ENCODE data around the gene PRR33.
"Not testable (repeated sequence)": the region's sequence is repeated elsewhere in the genome, so short reads cannot be mapped to it uniquely, and the experiment has no call there.

Gene PRR33

GRCh38 chr11:1891831-1892115 is at the start of gene PRR33:
Gene PRR33 (minus strand): TSS chr11:1891895. CDS start chr11:1890584, 1,311 bp downstream.
- no peak within 1 kb of the TSS for H3K4me3 ChIP-seq (ENCODE audit: control insufficient read depth, low read depth, low read length)
- no peak for DNase-seq (ENCODE audit: low read depth)
- TF ChIP-seq CTCF (IDR thresholded peaks at IDR 0.05; ENCODE audit: control insufficient read depth, insufficient read depth, low read depth, low read length, missing control alignments), result no peak

GRCh38 chr11:1939788-1940187 is 48.1 kb upstream of the PRR33 start:
- not testable (repeated sequence) for H3K4me3 ChIP-seq (ENCODE audit: control insufficient read depth, low read depth, low read length); DNase-seq (ENCODE audit: low read depth)

- no peak for TF ChIP-seq CTCF (IDR thresholded peaks at IDR 0.05; ENCODE audit: control insufficient read depth, insufficient read depth, low read depth, low read length, missing control alignments)
- DNase-seq (ENCODE audit: low read depth), result no peak
- no peak overlapping the region for H3K4me3 ChIP-seq (ENCODE audit: control insufficient read depth, low read depth, low read length)
Measured at GRCh38 chr11:1939006-1939625, 47.4 kb upstream of the PRR33 start.

- DNase-seq (ENCODE audit: low read depth), result no peak
- no peak overlapping the region for H3K4me3 ChIP-seq (ENCODE audit: control insufficient read depth, low read depth, low read length)
- no peak for TF ChIP-seq CTCF (IDR thresholded peaks at IDR 0.05; ENCODE audit: control insufficient read depth, insufficient read depth, low read depth, low read length, missing control alignments)
Measured at GRCh38 chr11:1938343-1939005, 46.8 kb upstream of the PRR33 start.

GRCh38 chr11:1937616-1938342 is 46.1 kb upstream of the PRR33 start:
- DNase-seq (ENCODE audit: low read depth), result no peak
- no peak overlapping the region for H3K4me3 ChIP-seq (ENCODE audit: control insufficient read depth, low read depth, low read length)
- no peak for TF ChIP-seq CTCF (IDR thresholded peaks at IDR 0.05; ENCODE audit: control insufficient read depth, insufficient read depth, low read depth, low read length, missing control alignments)

- no peak for TF ChIP-seq CTCF (IDR thresholded peaks at IDR 0.05; ENCODE audit: control insufficient read depth, insufficient read depth, low read depth, low read length, missing control alignments)
- DNase-seq (ENCODE audit: low read depth), result no peak
- no peak overlapping the region for H3K4me3 ChIP-seq (ENCODE audit: control insufficient read depth, low read depth, low read length)
Measured at GRCh38 chr11:1936781-1937615, 45.3 kb upstream of the PRR33 start.
